ENCODE measurements around the gene DPP4. TPM values are rescaled to one million over a fixed set of nuclear protein-coding genes. Genes with fewer than 3 reads are reported as not detected.

DPP4 gene
- total RNA-seq, 2 experiments from 2014 or later: not detected

DNA sequence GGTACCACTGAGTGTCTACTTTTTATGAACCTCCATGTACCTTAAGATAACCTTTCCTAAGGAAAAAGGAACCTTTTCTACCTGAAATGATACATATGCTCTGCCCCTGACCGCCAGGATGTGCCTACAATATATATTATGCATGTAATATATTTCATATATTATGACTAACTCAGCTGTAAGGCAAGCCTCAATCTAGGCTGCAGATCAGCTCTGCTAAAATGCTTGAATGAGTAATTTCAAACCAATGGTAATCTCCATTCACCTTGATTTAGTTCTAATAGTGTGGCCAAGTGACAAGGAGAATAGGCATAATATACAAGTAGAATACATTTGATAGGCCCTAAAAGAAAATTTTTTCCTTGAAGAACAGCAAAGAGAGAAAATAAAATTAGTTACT is 101.8 kb downstream of the DPP4 start:
- no peaks in the 10 kb centered on the region for H4K20me1 ChIP-seq (ENCODE audit: insufficient read depth, low read length)
- H3K27ac ChIP-seq (ENCODE audit: low read depth, low read length, poor library complexity, severe bottlenecking): no peak overlapping the region
- BruUV-seq (replicated peaks): no TSS peak
- H3K36me3 ChIP-seq (ENCODE audit: insufficient read depth, low read length): no peaks in the 10 kb centered on the region
- H3K79me2 ChIP-seq (ENCODE audit: insufficient read depth, low read depth, low read length): no peaks in the 10 kb centered on the region
- no peak overlapping the region for H3K4me3 ChIP-seq (ENCODE audit: low read depth, low read length, poor library complexity, severe bottlenecking)
- no peak for DNase-seq (ENCODE audit: low spot score)
- H3K9me3 ChIP-seq (ENCODE audit: low read length): no peaks in the 10 kb centered on the region
- no peaks in the 10 kb centered on the region for H3K9me2 ChIP-seq (ENCODE audit: insufficient read depth, low read length)
- intact Hi-C loops (cut with micrococcal nuclease; ENCODE audit: unreplicated experiment): no loop called here
- CTCF ChIA-PET (ENCODE audit: unreplicated experiment): no interaction called here
- H2AFZ ChIP-seq (ENCODE audit: low read length): no peak overlapping the region
- POLR2A ChIA-PET: interaction anchor here (0.5 to 0.7 kb wide), 2 partner anchors 232 to 1658 kb away, joined by 3 read pairs; no protein-coding TSS in a partner anchor
- no peaks in the 10 kb centered on the region for H3K4me1 ChIP-seq (ENCODE audit: insufficient read depth, low read length, poor library complexity, severe bottlenecking)
- no peak overlapping the region for H3K4me2 ChIP-seq (ENCODE audit: low read length)
- TF ChIP-seq EZH2phosphoT487 (IDR thresholded peaks at IDR 0.05; ENCODE audit: borderline replicate concordance, low read depth, low read length): no peak
- TF ChIP-seq, protein P1, sequence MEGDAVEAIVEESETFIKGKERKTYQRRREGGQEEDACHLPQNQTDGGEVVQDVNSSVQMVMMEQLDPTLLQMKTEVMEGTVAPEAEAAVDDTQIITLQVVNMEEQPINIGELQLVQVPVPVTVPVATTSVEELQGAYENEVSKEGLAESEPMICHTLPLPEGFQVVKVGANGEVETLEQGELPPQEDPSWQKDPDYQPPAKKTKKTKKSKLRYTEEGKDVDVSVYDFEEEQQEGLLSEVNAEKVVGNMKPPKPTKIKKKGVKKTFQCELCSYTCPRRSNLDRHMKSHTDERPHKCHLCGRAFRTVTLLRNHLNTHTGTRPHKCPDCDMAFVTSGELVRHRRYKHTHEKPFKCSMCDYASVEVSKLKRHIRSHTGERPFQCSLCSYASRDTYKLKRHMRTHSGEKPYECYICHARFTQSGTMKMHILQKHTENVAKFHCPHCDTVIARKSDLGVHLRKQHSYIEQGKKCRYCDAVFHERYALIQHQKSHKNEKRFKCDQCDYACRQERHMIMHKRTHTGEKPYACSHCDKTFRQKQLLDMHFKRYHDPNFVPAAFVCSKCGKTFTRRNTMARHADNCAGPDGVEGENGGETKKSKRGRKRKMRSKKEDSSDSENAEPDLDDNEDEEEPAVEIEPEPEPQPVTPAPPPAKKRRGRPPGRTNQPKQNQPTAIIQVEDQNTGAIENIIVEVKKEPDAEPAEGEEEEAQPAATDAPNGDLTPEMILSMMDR (conservative IDR thresholded peaks at IDR 0.05; ENCODE audit: low read length): no peak

DNA sequence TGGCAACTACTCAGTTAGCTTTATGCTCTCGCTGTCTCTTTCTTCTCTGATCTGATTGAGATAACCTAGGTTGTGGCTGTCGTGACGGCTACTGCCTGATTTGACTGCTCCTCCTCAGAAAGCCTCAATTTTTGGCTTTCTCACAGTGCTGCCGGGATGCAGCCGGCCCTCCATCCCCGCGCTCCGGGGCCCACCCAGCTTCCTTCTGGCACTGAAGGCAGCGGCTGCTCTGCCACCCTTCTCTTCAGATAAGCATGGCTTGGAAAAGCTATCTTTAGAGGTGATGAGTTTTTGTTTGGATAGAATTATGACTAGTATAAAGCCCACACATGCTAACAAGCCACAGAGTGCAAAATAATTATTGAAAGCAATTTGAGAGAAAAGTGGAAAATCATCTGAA is 102.5 kb downstream of the DPP4 start:
- Histone ChIP-seq H2AFZ (ENCODE audit: low read length) (no peak overlapping the region), H3K36me3 (ENCODE audit: insufficient read depth, low read length) (no peaks in the 10 kb centered on the region), H3K4me3 (ENCODE audit: low read depth, low read length, poor library complexity, severe bottlenecking) (no peak overlapping the region), H3K79me2 (ENCODE audit: insufficient read depth, low read depth, low read length) (no peaks in the 10 kb centered on the region), H3K27ac (ENCODE audit: low read depth, low read length, poor library complexity, severe bottlenecking) (no peak overlapping the region), H3K4me1 (ENCODE audit: insufficient read depth, low read length, poor library complexity, severe bottlenecking) (no peaks in the 10 kb centered on the region), H4K20me1 (ENCODE audit: insufficient read depth, low read length) (no peaks in the 10 kb centered on the region), H3K4me2 (ENCODE audit: low read length) (no peak overlapping the region), H3K9me2 (ENCODE audit: insufficient read depth, low read length) (no peaks in the 10 kb centered on the region), H3K9me3 (ENCODE audit: low read length) (no peaks in the 10 kb centered on the region)
- intact Hi-C loops (cut with micrococcal nuclease; ENCODE audit: unreplicated experiment): no loop called here
- ChIA-PET POLR2A (interaction anchor here (0.5 to 0.7 kb wide), 2 partner anchors 232 to 1657 kb away, joined by 3 read pairs; no protein-coding TSS in a partner anchor), CTCF (ENCODE audit: unreplicated experiment) (no interaction called here)
- TF ChIP-seq, protein P1 (conservative IDR thresholded peaks at IDR 0.05; ENCODE audit: low read length): no peak
- no peak for TF ChIP-seq EZH2phosphoT487 (IDR thresholded peaks at IDR 0.05; ENCODE audit: borderline replicate concordance, low read depth, low read length)
- DNase-seq (ENCODE audit: low spot score): no peak
- BruUV-seq (replicated peaks): no TSS peak

DNA sequence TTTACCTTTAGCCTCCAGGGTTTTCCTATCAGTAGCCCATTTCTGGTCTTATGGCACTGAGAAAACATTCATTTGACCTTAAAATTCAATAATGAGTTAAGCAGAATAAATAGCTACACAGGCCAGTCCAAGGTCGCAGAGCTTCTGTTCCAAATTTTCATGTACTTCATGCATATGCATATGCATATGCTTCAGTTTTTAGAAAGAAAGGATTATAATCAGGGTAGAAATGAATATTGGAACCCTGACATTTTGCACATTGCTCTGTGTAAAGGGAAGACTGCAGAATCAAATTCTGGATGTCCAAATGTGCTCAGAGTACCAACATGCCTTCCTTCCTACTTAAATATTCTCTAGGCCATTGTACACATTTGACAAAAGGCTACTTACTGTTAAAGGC is 104.9 kb downstream of the DPP4 start:
- ChIA-PET CTCF (ENCODE audit: unreplicated experiment) (no interaction called here), POLR2A (no interaction called here)
- intact Hi-C loops (cut with micrococcal nuclease; ENCODE audit: unreplicated experiment): no loop called here
- H3K9me2 ChIP-seq (ENCODE audit: insufficient read depth, low read length): no peaks in the 10 kb centered on the region
- no peak for TF ChIP-seq EZH2phosphoT487 (IDR thresholded peaks at IDR 0.05; ENCODE audit: borderline replicate concordance, low read depth, low read length)
- TF ChIP-seq, protein P1 (conservative IDR thresholded peaks at IDR 0.05; ENCODE audit: low read length): no peak
- no peak overlapping the region for H2AFZ ChIP-seq (ENCODE audit: low read length)
- no TSS peak for BruUV-seq (replicated peaks)
- no peaks in the 10 kb centered on the region for H3K79me2 ChIP-seq (ENCODE audit: insufficient read depth, low read depth, low read length)
- H3K36me3 ChIP-seq (ENCODE audit: insufficient read depth, low read length): no peaks in the 10 kb centered on the region
- no peak for DNase-seq (ENCODE audit: low spot score)
- H3K4me1 ChIP-seq (ENCODE audit: insufficient read depth, low read length, poor library complexity, severe bottlenecking): no peaks in the 10 kb centered on the region
- no peaks in the 10 kb centered on the region for H3K9me3 ChIP-seq (ENCODE audit: low read length)
- H4K20me1 ChIP-seq (ENCODE audit: insufficient read depth, low read length): no peaks in the 10 kb centered on the region
- H3K4me3 ChIP-seq (ENCODE audit: low read depth, low read length, poor library complexity, severe bottlenecking): no peak overlapping the region
- no peak overlapping the region for H3K4me2 ChIP-seq (ENCODE audit: low read length)
- no peak overlapping the region for H3K27ac ChIP-seq (ENCODE audit: low read depth, low read length, poor library complexity, severe bottlenecking)

Data from OCI-LY7 (cell line).